Stimulated activated CD8-positive, alpha-beta memory T cell treated with anti-CD3 and anti-CD28 coated beads, Interleukin-12 subunit alpha, Interleukin-12 subunit beta, amount 100 ng/mL, for 4 hours (primary cell): ENCODE results near the gene GPR146.
A peak's percentile ranks its signal among the peaks of the same experiment; 100 is the strongest.
"Not testable (repeated sequence)": the region's sequence is repeated elsewhere in the genome, so short reads cannot be mapped to it uniquely, and the experiment has no call there.

Experiments used
- DNase-seq: peaks from one replicate; pipeline ENCODE4 v3.0.0-alpha.2; 2020; ENCODE audit warnings: low read depth

Gene GPR146

GRCh38 chr7:1058311-1058710, 14.0 kb downstream of the GPR146 start:
- DNase-seq = no peak

GRCh38 chr7:1058821-1059199, 14.5 kb downstream of the GPR146 start:
- no peak for DNase-seq

GRCh38 chr7:1059200-1060091, 15.1 kb downstream of the GPR146 start:
- DNase-seq = no peak

GRCh38 chr7:1060315-1061072, 16.1 kb downstream of the GPR146 start:
- DNase-seq = no peak

GRCh38 chr7:1061180-1061579, 16.8 kb downstream of the GPR146 start:
- DNase-seq = no peak

- DNase-seq = no peak
Observed at GRCh38 chr7:1062296-1063294, 18.2 kb downstream of the GPR146 start.

- no peak for DNase-seq
Observed at GRCh38 chr7:1063361-1063760, 19.0 kb downstream of the GPR146 start.

GRCh38 chr7:1064581-1064980, 20.2 kb downstream of the GPR146 start:
- no peak for DNase-seq

GRCh38 chr7:1065263-1065584, 20.9 kb downstream of the GPR146 start:
- no peak for DNase-seq

- peak; percentile 57 for DNase-seq
Observed at GRCh38 chr7:1065585-1066241, 21.4 kb downstream of the GPR146 start.

- no peak for DNase-seq
Observed at GRCh38 chr7:1066242-1066588, 21.9 kb downstream of the GPR146 start.

- DNase-seq = no peak
Observed at GRCh38 chr7:1068013-1068412, 23.7 kb downstream of the GPR146 start.

- no peak for DNase-seq
Observed at GRCh38 chr7:1068619-1069018, 24.3 kb downstream of the GPR146 start.

- DNase-seq = no peak
Observed at GRCh38 chr7:1070544-1071011, 26.2 kb downstream of the GPR146 start.

GRCh38 chr7:1071731-1072254, 27.4 kb downstream of the GPR146 start:
- DNase-seq = no peak

- no peak for DNase-seq
Observed at GRCh38 chr7:1073142-1073977, 29.0 kb downstream of the GPR146 start.

GRCh38 chr7:1074018-1074417, 29.7 kb downstream of the GPR146 start:
- DNase-seq = not testable (repeated sequence)

- DNase-seq = no peak
Observed at GRCh38 chr7:1074593-1075431, 30.5 kb downstream of the GPR146 start.
